ENCODE data around the gene PAGR1. TPM values are rescaled to one million over a fixed set of nuclear protein-coding genes. Genes with fewer than 3 reads are reported as not detected.
"Not testable (repeated sequence)": the region's sequence is repeated elsewhere in the genome, so short reads cannot be mapped to it uniquely, and the experiment has no call there.

PAGR1 gene
- total RNA-seq, 1 donor from 2014 or later = 13.7 TPM

DNA sequence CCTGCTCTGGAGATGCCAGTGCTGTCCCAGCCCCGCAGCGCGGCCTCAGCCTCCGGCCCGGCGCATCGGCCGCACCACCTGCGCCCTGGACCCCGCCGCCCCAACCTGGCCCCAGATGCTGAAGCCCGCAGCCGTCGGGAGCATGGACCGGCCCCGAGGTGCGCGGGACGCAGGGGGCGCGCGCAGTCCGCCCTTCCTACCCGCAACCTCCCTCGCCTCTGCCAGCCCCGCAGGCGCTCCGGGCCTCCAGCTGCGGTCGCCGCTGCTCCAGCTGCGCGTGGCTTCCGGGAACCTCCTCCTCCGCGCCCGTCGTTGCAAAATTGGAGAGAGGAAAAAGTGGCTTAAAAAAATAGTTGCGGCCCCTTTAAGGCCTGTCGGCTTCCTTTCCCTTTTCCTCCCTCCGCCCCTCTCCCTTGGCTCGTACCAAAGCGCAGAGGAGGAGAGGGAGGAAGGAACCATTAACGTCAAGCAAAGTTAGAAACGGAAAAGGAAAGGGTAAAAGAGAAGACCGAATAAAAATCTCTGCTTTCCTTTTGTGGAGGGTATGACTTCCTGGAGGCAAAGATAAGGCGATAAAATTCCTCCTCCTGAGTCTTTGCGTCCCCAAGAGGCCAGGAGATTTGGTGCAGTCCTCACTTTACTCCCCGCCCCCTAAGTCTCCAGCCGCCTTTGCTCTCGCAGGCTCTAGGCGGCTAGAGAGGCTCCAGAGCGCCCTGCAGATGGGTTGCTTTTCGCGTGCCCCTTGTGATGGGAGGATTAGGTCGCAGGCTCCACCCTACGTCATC, 47.1 kb downstream of the PAGR1 start, which contains the start of gene CDIPT:
Gene CDIPT (minus strand): TSS at position 343 of the 785 bp plus-strand sequence. CDS start 369 bp downstream, outside the sequence.
- DNase-seq (ENCODE audit: low spot score) = peak; percentile 99

DNA sequence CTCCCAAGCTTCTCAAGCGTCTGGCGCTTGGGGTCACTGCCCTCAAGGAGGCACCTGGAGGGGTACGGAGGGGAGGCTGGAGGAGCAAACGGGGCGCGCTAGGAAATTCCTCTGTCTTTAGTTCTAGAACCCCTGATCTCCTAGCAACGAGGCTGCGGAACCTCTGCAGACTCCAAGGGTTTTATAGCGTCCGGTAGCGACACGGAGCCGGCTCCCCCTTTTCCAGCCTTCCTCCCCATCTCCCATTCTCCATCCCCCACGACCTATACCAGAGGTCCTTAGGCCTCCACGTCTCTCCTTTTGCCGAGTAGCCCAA, 47.7 kb downstream of the PAGR1 start:
- no peak for DNase-seq (ENCODE audit: low spot score)

DNA sequence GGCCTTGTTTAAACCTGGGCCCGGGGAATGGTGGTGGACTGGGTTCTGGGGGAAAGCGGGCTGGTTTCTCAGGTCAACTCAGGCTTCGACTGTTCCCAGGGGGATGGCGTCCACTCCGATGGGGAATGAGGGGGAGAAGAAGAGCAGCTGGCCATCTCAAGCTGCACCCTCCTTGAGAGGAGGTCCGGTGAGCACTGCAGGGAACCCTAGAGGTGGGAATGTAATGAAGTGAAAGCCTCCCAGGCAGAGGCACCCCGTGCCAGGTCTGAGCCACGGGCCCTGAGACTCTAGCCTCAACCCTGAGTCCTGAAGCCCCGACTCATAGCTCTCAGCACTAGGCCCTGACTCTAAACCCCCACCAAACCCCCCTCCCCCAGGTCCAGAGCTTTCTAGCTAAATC, 48.3 kb downstream of the PAGR1 start:
- no peak for DNase-seq (ENCODE audit: low spot score)

DNA sequence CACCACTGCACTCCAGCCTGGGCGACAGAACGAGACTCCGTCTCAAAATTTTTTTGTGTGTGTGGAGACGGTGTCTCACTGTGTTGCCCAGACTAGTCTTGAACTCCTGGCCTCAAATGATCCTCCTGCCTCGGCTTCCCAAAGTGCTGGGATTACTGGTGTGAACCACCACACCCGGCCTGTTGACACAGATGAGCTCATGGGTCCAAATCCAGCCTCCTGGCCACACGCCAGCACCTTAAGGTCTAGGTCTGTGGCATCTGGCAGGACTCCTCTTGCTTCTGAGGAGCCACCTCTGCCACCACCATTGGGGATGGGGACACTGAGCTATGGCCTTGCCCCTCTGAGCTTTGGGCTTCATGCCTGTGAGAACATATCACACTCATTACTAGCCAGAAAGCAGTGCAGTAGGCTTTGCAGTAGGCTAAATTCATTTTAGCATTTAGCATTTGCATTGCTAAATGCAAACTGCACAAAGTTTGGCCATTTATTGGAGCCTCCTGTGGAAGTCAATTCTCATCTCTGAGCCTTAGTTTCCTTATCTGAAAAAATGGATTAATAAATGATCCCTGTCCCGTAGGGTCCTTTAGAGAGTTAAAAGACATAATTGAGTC, 52.6 kb downstream of the PAGR1 start:
- no peak for DNase-seq (ENCODE audit: low spot score)

DNA sequence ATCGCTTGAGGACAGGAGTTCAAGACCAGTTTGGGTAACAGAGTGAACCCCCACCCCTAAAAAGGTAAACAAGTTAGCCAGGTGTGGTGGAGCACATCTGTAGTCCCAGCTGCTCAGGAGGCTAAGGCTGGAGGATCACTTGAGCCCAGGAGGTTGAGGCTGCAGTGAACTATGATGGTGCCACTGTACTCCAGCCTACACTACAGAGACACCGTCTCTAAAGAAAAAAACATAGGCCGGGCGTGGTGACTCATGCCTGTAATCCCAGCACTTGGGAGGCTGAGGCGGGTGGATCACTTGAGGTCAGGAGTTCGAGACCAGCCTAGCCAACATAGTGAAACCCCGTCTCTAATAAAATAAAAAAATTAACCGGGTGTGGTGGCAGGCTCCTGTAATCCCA, 53.1 kb downstream of the PAGR1 start:
- not testable (repeated sequence) for DNase-seq (ENCODE audit: low spot score)

Other genes starting within 250 kb of the PAGR1 start
- gene SPN, start 152.9 kb upstream of the PAGR1 start, total RNA-seq (ENCODE audit: insufficient read depth, low replicate concordance) = 0.96 TPM
- gene QPRT, start 137.0 kb upstream of the PAGR1 start, total RNA-seq (ENCODE audit: insufficient read depth, low replicate concordance) = 56.3 TPM
- gene C16orf54, start 70.2 kb upstream of the PAGR1 start, total RNA-seq (ENCODE audit: insufficient read depth, low replicate concordance) = 0.72 TPM
- gene ZG16, start 37.9 kb upstream of the PAGR1 start, total RNA-seq (ENCODE audit: insufficient read depth, low replicate concordance) = 2.2 TPM
- gene KIF22, start 25.4 kb upstream of the PAGR1 start, total RNA-seq (ENCODE audit: insufficient read depth, low replicate concordance) = 25.0 TPM
- 103 TPM for gene MAZ, start 9.6 kb upstream of the PAGR1 start, total RNA-seq (ENCODE audit: insufficient read depth, low replicate concordance)
- 7.9 TPM for gene PRRT2, start 4.0 kb upstream of the PAGR1 start, total RNA-seq (ENCODE audit: insufficient read depth, low replicate concordance)
- gene MVP, start 4.3 kb downstream of the PAGR1 start, total RNA-seq (ENCODE audit: insufficient read depth, low replicate concordance) = 91.7 TPM
- gene CDIPT, start 47.1 kb downstream of the PAGR1 start, total RNA-seq (ENCODE audit: insufficient read depth, low replicate concordance) = 68.1 TPM
- 12.5 TPM for gene SEZ6L2, start 83.4 kb downstream of the PAGR1 start, total RNA-seq (ENCODE audit: insufficient read depth, low replicate concordance)
- gene ASPHD1, start 84.3 kb downstream of the PAGR1 start, total RNA-seq (ENCODE audit: insufficient read depth, low replicate concordance) = not detected
- 9.4 TPM for gene KCTD13, start 110.1 kb downstream of the PAGR1 start, total RNA-seq (ENCODE audit: insufficient read depth, low replicate concordance)
- gene TMEM219, start 145.9 kb downstream of the PAGR1 start, total RNA-seq (ENCODE audit: insufficient read depth, low replicate concordance) = 26.7 TPM
- 31.8 TPM for gene TAOK2, start 157.7 kb downstream of the PAGR1 start, total RNA-seq (ENCODE audit: insufficient read depth, low replicate concordance)
- gene HIRIP3, start 179.5 kb downstream of the PAGR1 start, total RNA-seq (ENCODE audit: insufficient read depth, low replicate concordance) = 1.4 TPM
- 8.9 TPM for gene INO80E, start 180.1 kb downstream of the PAGR1 start, total RNA-seq (ENCODE audit: insufficient read depth, low replicate concordance)
- 0.48 TPM for gene DOC2A, start 194.9 kb downstream of the PAGR1 start, total RNA-seq (ENCODE audit: insufficient read depth, low replicate concordance)
- 8.9 TPM for gene C16orf92, start 207.0 kb downstream of the PAGR1 start, total RNA-seq (ENCODE audit: insufficient read depth, low replicate concordance)
- gene TLCD3B, start 215.1 kb downstream of the PAGR1 start, total RNA-seq (ENCODE audit: insufficient read depth, low replicate concordance) = not detected
- 321 TPM for gene ALDOA, start 249.6 kb downstream of the PAGR1 start, total RNA-seq (ENCODE audit: insufficient read depth, low replicate concordance)